Ovary (tissue), 9 donors: ENCODE data around the gene PCSK9. TPM values are rescaled to one million over a fixed set of nuclear protein-coding genes. Genes with fewer than 3 reads are reported as not detected.

Experiments used
- DNase-seq, 5 donors: peaks; one replicate each; pipeline ENCODE4 v3.0.0-alpha.2; 2019 to 2020
- H3K27ac ChIP-seq, 2 donors: fragments of 200-600 bp; one replicate each; pipeline versions ENCODE4 v1.5.1 to v1.8.0; 2019 to 2022
- H3K27me3 ChIP-seq: fragments of 200-600 bp; one replicate; pipeline ENCODE4 v1.8.0; 2022
- H3K36me3 ChIP-seq: fragments of 200-600 bp; sonication (generic); one replicate; pipeline ENCODE4 v1.5.1; 2019
- H3K4me1 ChIP-seq: one replicate; pipeline ENCODE4 v1.8.1; 2013; ENCODE audit warnings: mild to moderate bottlenecking, moderate library complexity; ENCODE audit not compliant: insufficient read depth
- H3K4me3 ChIP-seq: fragments of 200-600 bp; sonication (generic); one replicate; pipeline ENCODE4 v1.5.1; 2017
- H3K9me3 ChIP-seq, 2 donors: fragments of 200-600 bp in 1 of 2; sonication (generic) in 1 of 2; one replicate each; pipeline versions ENCODE4 v1.5.1 to v1.8.1; 2013 to 2019; ENCODE audit warnings: mild to moderate bottlenecking in 1 of 2, moderate library complexity in 1 of 2
- EP300 ChIP-seq: sonication (generic); formaldehyde crosslinking; IDR thresholded peaks from one replicate; pipeline ENCODE4 v1.6.1; 2017; ENCODE audit warnings: antibody characterized with exemption
- POLR2A ChIP-seq: fragments of 450-650 bp; IDR thresholded peaks from one replicate; pipeline ENCODE4 v1.6.1; 2017; ENCODE audit warnings: antibody characterized with exemption, mild to moderate bottlenecking, moderate library complexity
- WGBS, 3 donors: extraction: QIAGEN DNeasy Blood & Tissue Kit in 1 of 3; methylation state at CpG; one replicate each; pipeline versions ENCODE4 v1.1.5 to v1.1.7; 2013 to 2017; 5-methylcytosine and 5-hydroxymethylcytosine counted together
- intact Hi-C, 4 donors: fragments of 100-400 bp; cut with DNase I; formaldehyde crosslinking; loops; one replicate each; pipeline versions ENCODE4 v1.11.0 to v1.15.1; 2022 to 2023
- polyA plus RNA-seq, 2 donors: library from polyadenylated mRNA; stranded (reverse); fragments of 200-250 nt in 1 of 2; fragments of 350-450 nt in 1 of 2; fragmentation: Illumina TruSeq in 1 of 2; extraction: RNeasy Lipid Tissue Mini Kit (QIAGEN cat#74804) in 1 of 2; gene quantifications; one replicate each; pipeline ENCODE4 v1.2.3, GENCODE V29; 2013 to 2014
- total RNA-seq, 7 donors: library from RNA; depleted of rRNA in 2 of 7; stranded (reverse); fragments of >200 nt in 2 of 7; fragmentation: NEBNext Ultra II Directional in 3 of 7; extraction: Animal tissue kit (Norgen Biotek cat#: 25700) in 3 of 7; gene quantifications; one replicate each; pipeline versions ENCODE4 v1.1.0 to v1.2.4, GENCODE V29; 2016 to 2023
- TF ChIP-seq, protein P1 (sequence below), 3 donors: fragments of 450-650 bp in 2 of 3; fragments of 200-600 bp in 1 of 3; IDR thresholded peaks; one replicate each; pipeline versions ENCODE4 v1.5.1 to v1.8.0; 2016 to 2022; ENCODE audit warnings: antibody characterized with exemption in 3 of 3, mild to moderate bottlenecking in 1 of 3
- donor health status: DM: no; HTN: no; CAD: no; lungs with moderate emphysema.
- donor health status: DM: no; HTN: no; CAD: no.
- donor health status: Bipolar disorder and iron deficiency.
- donor health status: DM: yes; HTN: yes; CAD: no.
- donor health status: DM: no; HTN: no; CAD: no.
- donor health status: DM: yes; HTN: yes; CAD: no.

PCSK9 gene
- total and polyA plus RNA-seq, 9 donors = 0.01 to 0.52 (median 0.30) TPM; not detected in 5

GRCh38 chr1:55010887-55011217 lies 28.5 kb upstream of the PCSK9 start:
- intact Hi-C loops = no loop called here
- 94 to 97% (median 94%) methylated on average over 7 of the region's 7 CpGs for WGBS, 3 donors
- TF ChIP-seq EP300 (no peak), POLR2A (no peak)
- TF ChIP-seq, protein P1, sequence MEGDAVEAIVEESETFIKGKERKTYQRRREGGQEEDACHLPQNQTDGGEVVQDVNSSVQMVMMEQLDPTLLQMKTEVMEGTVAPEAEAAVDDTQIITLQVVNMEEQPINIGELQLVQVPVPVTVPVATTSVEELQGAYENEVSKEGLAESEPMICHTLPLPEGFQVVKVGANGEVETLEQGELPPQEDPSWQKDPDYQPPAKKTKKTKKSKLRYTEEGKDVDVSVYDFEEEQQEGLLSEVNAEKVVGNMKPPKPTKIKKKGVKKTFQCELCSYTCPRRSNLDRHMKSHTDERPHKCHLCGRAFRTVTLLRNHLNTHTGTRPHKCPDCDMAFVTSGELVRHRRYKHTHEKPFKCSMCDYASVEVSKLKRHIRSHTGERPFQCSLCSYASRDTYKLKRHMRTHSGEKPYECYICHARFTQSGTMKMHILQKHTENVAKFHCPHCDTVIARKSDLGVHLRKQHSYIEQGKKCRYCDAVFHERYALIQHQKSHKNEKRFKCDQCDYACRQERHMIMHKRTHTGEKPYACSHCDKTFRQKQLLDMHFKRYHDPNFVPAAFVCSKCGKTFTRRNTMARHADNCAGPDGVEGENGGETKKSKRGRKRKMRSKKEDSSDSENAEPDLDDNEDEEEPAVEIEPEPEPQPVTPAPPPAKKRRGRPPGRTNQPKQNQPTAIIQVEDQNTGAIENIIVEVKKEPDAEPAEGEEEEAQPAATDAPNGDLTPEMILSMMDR (IDR thresholded peaks at IDR 0.05) = no peak

GRCh38 chr1:55012661-55013060 lies 26.7 kb upstream of the PCSK9 start:
- H3K27ac ChIP-seq = no peak overlapping the region
- 75 to 86% (median 81%) methylated on average over 1 of the region's 1 CpG for WGBS, 3 donors
- TF ChIP-seq EP300 = no peak
- TF ChIP-seq POLR2A = no peak
- TF ChIP-seq, protein P1 (IDR thresholded peaks at IDR 0.05) = no peak
- no peaks in the 10 kb centered on the region for H3K27me3 ChIP-seq
- no peaks in the 10 kb centered on the region for H3K4me1 ChIP-seq
- no peaks in the 10 kb centered on the region for H3K9me3 ChIP-seq
- no peak overlapping the region for H3K4me3 ChIP-seq
- DNase-seq = no peak
- intact Hi-C loops = no loop called here
- H3K36me3 ChIP-seq = no peaks in the 10 kb centered on the region

More at GRCh38 chr1:55010887-55011217, 28.5 kb upstream of the PCSK9 start:
- Histone ChIP-seq H3K4me1 (no peaks in the 10 kb centered on the region), H3K9me3 (no peaks in the 10 kb centered on the region), H3K27me3 (no peaks in the 10 kb centered on the region), H3K36me3 (no peaks in the 10 kb centered on the region), H3K4me3 (no peak overlapping the region), H3K27ac (no peak overlapping the region)
- DNase-seq = no peak

DNA sequence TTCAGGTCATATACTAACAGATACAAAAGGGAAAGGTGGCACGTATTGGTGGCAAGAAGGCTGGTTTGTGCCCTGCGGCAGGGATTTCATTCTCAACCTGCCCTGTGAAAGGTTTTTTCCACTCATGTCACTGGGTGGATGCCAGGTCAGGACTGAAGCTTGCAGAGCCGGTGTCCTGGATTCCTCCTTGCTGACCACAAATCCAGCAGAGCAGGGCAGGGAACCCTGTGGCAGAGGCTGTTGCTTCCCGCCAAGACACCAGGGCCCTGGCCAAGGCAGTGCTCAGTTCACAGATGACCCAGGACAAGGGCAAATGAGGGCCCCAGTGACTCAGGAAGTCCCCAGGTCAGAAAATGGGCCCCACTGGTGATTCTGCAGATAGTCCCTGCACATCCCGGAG lies 24.2 kb upstream of the PCSK9 start:
- no peaks in the 10 kb centered on the region for H3K27me3 ChIP-seq
- intact Hi-C loops = no loop called here
- H3K4me1 ChIP-seq = no peaks in the 10 kb centered on the region
- TF ChIP-seq, protein P1 (IDR thresholded peaks at IDR 0.05) = no peak
- TF ChIP-seq POLR2A (no peak), EP300 (no peak)
- WGBS, 3 donors = 73 to 83% (median 76%) methylated on average over 5 of the region's 5 CpGs
- H3K9me3 ChIP-seq = no peaks in the 10 kb centered on the region
- H3K4me3 ChIP-seq = no peak overlapping the region
- no peaks in the 10 kb centered on the region for H3K36me3 ChIP-seq
- H3K27ac ChIP-seq = no peak overlapping the region
- no peak for DNase-seq

- no peak for DNase-seq
- intact Hi-C loops = no loop called here
- H3K27ac ChIP-seq = no peak overlapping the region
- no peak overlapping the region for H3K4me3 ChIP-seq
- H3K4me1 ChIP-seq = no peaks in the 10 kb centered on the region
- H3K27me3 ChIP-seq = no peaks in the 10 kb centered on the region
- no peak for TF ChIP-seq EP300
- no peak for TF ChIP-seq POLR2A
- TF ChIP-seq, protein P1 (IDR thresholded peaks at IDR 0.05) = no peak
- WGBS, 3 donors = 52 to 55% (median 53%) methylated on average over 12 of the region's 12 CpGs
- H3K36me3 ChIP-seq = no peaks in the 10 kb centered on the region
- H3K9me3 ChIP-seq = no peaks in the 10 kb centered on the region
These were observed 23.4 kb upstream of the PCSK9 start for GRCh38 chr1:55015731-55016620.
